ENCODE results near the gene OR10J5. TPM values are rescaled to one million over a fixed set of nuclear protein-coding genes. Genes with fewer than 3 reads are reported as not detected.

Gene OR10J5
- not detected for total RNA-seq
- long read RNA-seq, donor 1, result 0 reads
- long read RNA-seq, donor 2, result 0 reads

GRCh38 chr1:159535907-159536306 is at the start of gene OR10J5:
OR10J5 (minus strand) TSS chr1:159536007; CDS start chr1:159536007, 0 bp downstream.
- no peak within 1 kb of the TSS for H3K4me3 ChIP-seq
- H3K4me1 ChIP-seq (ENCODE audit: low read depth), result no peaks in the 10 kb centered on the region
- TF ChIP-seq CTCF (IDR thresholded peaks at IDR 0.05), result no peak
- ATAC-seq (no peak), DNase-seq (no peak)
- H3K9me3 ChIP-seq, result peaks cover 2% of the 10 kb centered on the region
- H3K36me3 ChIP-seq (ENCODE audit: low read depth), result no peaks in the 10 kb centered on the region
- intact Hi-C loops (cut with DNase I, micrococcal nuclease), result no loop called here

GRCh38 chr1:159584536-159584935 is 48.7 kb upstream of the OR10J5 start:
- intact Hi-C loops (cut with DNase I, micrococcal nuclease), result no loop called here
- DNase-seq (no peak), ATAC-seq (no peak)
- H3K4me3 ChIP-seq, result no peak overlapping the region
- H3K9me3 ChIP-seq, result no peaks in the 10 kb centered on the region
- no peak for TF ChIP-seq CTCF (IDR thresholded peaks at IDR 0.05)
- no peaks in the 10 kb centered on the region for H3K36me3 ChIP-seq (ENCODE audit: low read depth)
- no peaks in the 10 kb centered on the region for H3K4me1 ChIP-seq (ENCODE audit: low read depth)

- ATAC-seq, result no peak
- H3K4me3 ChIP-seq, result no peak overlapping the region
- DNase-seq, result no peak
- no peaks in the 10 kb centered on the region for H3K36me3 ChIP-seq (ENCODE audit: low read depth)
- no peak for TF ChIP-seq CTCF (IDR thresholded peaks at IDR 0.05)
- no peaks in the 10 kb centered on the region for H3K9me3 ChIP-seq
- intact Hi-C loops (cut with DNase I, micrococcal nuclease), result no loop called here
- H3K4me1 ChIP-seq (ENCODE audit: low read depth), result no peaks in the 10 kb centered on the region
These were observed 45.6 kb upstream of the OR10J5 start for GRCh38 chr1:159581422-159581821.

GRCh38 chr1:159580340-159580739 is 44.5 kb upstream of the OR10J5 start:
- no peaks in the 10 kb centered on the region for H3K9me3 ChIP-seq
- TF ChIP-seq CTCF (IDR thresholded peaks at IDR 0.05), result no peak
- DNase-seq, result no peak
- no peaks in the 10 kb centered on the region for H3K36me3 ChIP-seq (ENCODE audit: low read depth)
- no peaks in the 10 kb centered on the region for H3K4me1 ChIP-seq (ENCODE audit: low read depth)
- no peak for ATAC-seq
- intact Hi-C loops (cut with DNase I, micrococcal nuclease), result no loop called here
- H3K4me3 ChIP-seq, result no peak overlapping the region

- Histone ChIP-seq H3K9me3 (no peaks in the 10 kb centered on the region), H3K36me3 (ENCODE audit: low read depth) (no peaks in the 10 kb centered on the region), H3K4me3 (no peak overlapping the region), H3K4me1 (ENCODE audit: low read depth) (no peaks in the 10 kb centered on the region)
- intact Hi-C loops (cut with DNase I, micrococcal nuclease), result no loop called here
- TF ChIP-seq CTCF (IDR thresholded peaks at IDR 0.05), result no peak
- ATAC-seq (no peak), DNase-seq (no peak)
These were observed 41.6 kb upstream of the OR10J5 start for GRCh38 chr1:159577446-159577845.

GRCh38 chr1:159562680-159563079 is 26.9 kb upstream of the OR10J5 start:
- Histone ChIP-seq H3K36me3 (ENCODE audit: low read depth) (no peaks in the 10 kb centered on the region), H3K9me3 (no peaks in the 10 kb centered on the region), H3K4me1 (ENCODE audit: low read depth) (no peaks in the 10 kb centered on the region), H3K4me3 (no peak overlapping the region)
- DNase-seq (no peak), ATAC-seq (no peak)
- no peak for TF ChIP-seq CTCF (IDR thresholded peaks at IDR 0.05)
- intact Hi-C loops (cut with DNase I, micrococcal nuclease), result no loop called here

Measured in mucosa of descending colon (tissue), 3 donors.